Stimulated activated effector memory CD8-positive, alpha-beta T cell treated with anti-CD3 and anti-CD28 coated beads, Interleukin-12 subunit alpha, Interleukin-12 subunit beta, amount 100 ng/mL, for 72 hours (primary cell): ENCODE results near the gene REXO5.
A peak's percentile ranks its signal among the peaks of the same experiment; 100 is the strongest.

Experiments used
- ATAC-seq: fragments of 150-1000 bp; cut with Tn5 transposase; 2 replicates; pipeline ENCODE4 v1.10.0; 2021
- DNase-seq, 2 donors: peaks; one replicate each; pipeline ENCODE4 v3.0.0; 2021 to 2022; ENCODE audit warnings: low spot score in 2 of 2
- H3K27ac Mint-ChIP-seq: one replicate; pipeline ENCODE4 v1.8.0; 2022; ENCODE audit warnings: mild to moderate bottlenecking, mixed read lengths
- H3K36me3 Mint-ChIP-seq: one replicate; pipeline ENCODE4 v1.8.0; 2022; ENCODE audit warnings: mild to moderate bottlenecking, mixed read lengths
- H3K4me1 Mint-ChIP-seq: one replicate; pipeline ENCODE4 v1.8.0; 2022; ENCODE audit warnings: mixed read lengths
- H3K4me3 Mint-ChIP-seq: one replicate; pipeline ENCODE4 v1.8.0; 2022; ENCODE audit warnings: mild to moderate bottlenecking, mixed read lengths
- H3K9me3 Mint-ChIP-seq: one replicate; pipeline ENCODE4 v1.8.0; 2022; ENCODE audit warnings: mixed read lengths

REXO5 gene

GRCh38 chr16:20871258-20871657 lies 64.9 kb downstream of the REXO5 start:
- Mint-ChIP-seq H3K4me3 (no peak overlapping the region), H3K4me1 (peaks cover 73% of the 10 kb centered on the region), H3K27ac (no peak overlapping the region), H3K36me3 (peaks cover 29% of the 10 kb centered on the region), H3K9me3 (no peaks in the 10 kb centered on the region)
- no peak for DNase-seq
- ATAC-seq: no peak

- ATAC-seq (no peak), DNase-seq (no peak)
- H3K4me3 Mint-ChIP-seq: no peak overlapping the region
- peak overlapping the region; percentile 32 for H3K27ac Mint-ChIP-seq
- no peaks in the 10 kb centered on the region for H3K9me3 Mint-ChIP-seq
- peaks cover 71% of the 10 kb centered on the region for H3K4me1 Mint-ChIP-seq
- H3K36me3 Mint-ChIP-seq: peaks cover 32% of the 10 kb centered on the region
Measured at GRCh38 chr16:20871941-20872815, 65.9 kb downstream of the REXO5 start.

GRCh38 chr16:20873331-20873730 lies 67.0 kb downstream of the REXO5 start:
- H3K4me1 Mint-ChIP-seq: peaks cover 66% of the 10 kb centered on the region
- H3K4me3 Mint-ChIP-seq: peak overlapping the region; percentile 62
- no peaks in the 10 kb centered on the region for H3K9me3 Mint-ChIP-seq
- ATAC-seq: no peak
- H3K27ac Mint-ChIP-seq: peak overlapping the region; percentile 86
- peaks cover 38% of the 10 kb centered on the region for H3K36me3 Mint-ChIP-seq
- DNase-seq: no peak

- ATAC-seq: no peak
- Mint-ChIP-seq H3K9me3 (no peaks in the 10 kb centered on the region), H3K4me1 (peaks cover 70% of the 10 kb centered on the region), H3K4me3 (peak overlapping the region; percentile 62), H3K36me3 (peaks cover 39% of the 10 kb centered on the region), H3K27ac (peak overlapping the region; percentile 86)
- no peak for DNase-seq
Measured at GRCh38 chr16:20874088-20874581, 67.8 kb downstream of the REXO5 start.

GRCh38 chr16:20875355-20875650 lies 69.0 kb downstream of the REXO5 start:
- ATAC-seq: no peak
- Mint-ChIP-seq H3K36me3 (peaks cover 39% of the 10 kb centered on the region), H3K4me1 (peaks cover 79% of the 10 kb centered on the region), H3K9me3 (no peaks in the 10 kb centered on the region), H3K4me3 (peak overlapping the region; percentile 62), H3K27ac (peak overlapping the region; percentile 61)
- no peak for DNase-seq

- H3K36me3 Mint-ChIP-seq: peaks cover 36% of the 10 kb centered on the region
- peaks cover 62% of the 10 kb centered on the region for H3K4me1 Mint-ChIP-seq
- H3K4me3 Mint-ChIP-seq: peak overlapping the region; percentile 60
- peak; percentile 58 for ATAC-seq
- DNase-seq: no peak
- no peaks in the 10 kb centered on the region for H3K9me3 Mint-ChIP-seq
- peak overlapping the region; percentile 84 for H3K27ac Mint-ChIP-seq
Measured at GRCh38 chr16:20878682-20879147, 72.4 kb downstream of the REXO5 start.

- no peak for DNase-seq
- peak overlapping the region; percentile 84 for H3K27ac Mint-ChIP-seq
- H3K4me1 Mint-ChIP-seq: peaks cover 61% of the 10 kb centered on the region
- peak; percentile 86 for ATAC-seq
- no peaks in the 10 kb centered on the region for H3K9me3 Mint-ChIP-seq
- peak overlapping the region; percentile 60 for H3K4me3 Mint-ChIP-seq
- peaks cover 40% of the 10 kb centered on the region for H3K36me3 Mint-ChIP-seq
Measured at GRCh38 chr16:20879175-20880040, 73.1 kb downstream of the REXO5 start.

GRCh38 chr16:20880867-20881502 lies 74.7 kb downstream of the REXO5 start:
- H3K4me1 Mint-ChIP-seq: peaks cover 49% of the 10 kb centered on the region
- ATAC-seq (no peak), DNase-seq (no peak)
- H3K27ac Mint-ChIP-seq: no peak overlapping the region
- H3K4me3 Mint-ChIP-seq: no peak overlapping the region
- no peaks in the 10 kb centered on the region for H3K9me3 Mint-ChIP-seq
- H3K36me3 Mint-ChIP-seq: peaks cover 43% of the 10 kb centered on the region

- Mint-ChIP-seq H3K27ac (no peak overlapping the region), H3K36me3 (peaks cover 40% of the 10 kb centered on the region), H3K4me1 (peaks cover 47% of the 10 kb centered on the region), H3K4me3 (no peak overlapping the region), H3K9me3 (no peaks in the 10 kb centered on the region)
- DNase-seq (no peak), ATAC-seq (no peak)
Measured at GRCh38 chr16:20881503-20881878, 75.2 kb downstream of the REXO5 start.

- no peak overlapping the region for H3K4me3 Mint-ChIP-seq
Measured at GRCh38 chr16:20883554-20884239, 77.4 kb downstream of the REXO5 start.

GRCh38 chr16:20884240-20884556 lies 77.9 kb downstream of the REXO5 start:
- Mint-ChIP-seq H3K27ac (no peak overlapping the region), H3K9me3 (no peaks in the 10 kb centered on the region), H3K36me3 (peaks cover 43% of the 10 kb centered on the region), H3K4me1 (peaks cover 34% of the 10 kb centered on the region), H3K4me3 (no peak overlapping the region)
- ATAC-seq (peak; percentile 82), DNase-seq (no peak)

More at GRCh38 chr16:20883554-20884239, 77.4 kb downstream of the REXO5 start:
- H3K4me1 Mint-ChIP-seq: peaks cover 39% of the 10 kb centered on the region
- H3K9me3 Mint-ChIP-seq: no peaks in the 10 kb centered on the region
- no peak overlapping the region for H3K27ac Mint-ChIP-seq
- H3K36me3 Mint-ChIP-seq: peaks cover 38% of the 10 kb centered on the region
- no peak for DNase-seq
- ATAC-seq: no peak

- Mint-ChIP-seq H3K36me3 (peaks cover 62% of the 10 kb centered on the region), H3K4me1 (peaks cover 25% of the 10 kb centered on the region), H3K4me3 (no peak overlapping the region), H3K27ac (peak overlapping the region; percentile 18), H3K9me3 (no peaks in the 10 kb centered on the region)
- DNase-seq (no peak), ATAC-seq (no peak)
Measured at GRCh38 chr16:20886320-20886719, 80.0 kb downstream of the REXO5 start.

- H3K27ac Mint-ChIP-seq: peak overlapping the region; percentile 18
- DNase-seq (no peak), ATAC-seq (peak; percentile 62)
- H3K4me3 Mint-ChIP-seq: no peak overlapping the region
- H3K9me3 Mint-ChIP-seq: no peaks in the 10 kb centered on the region
- H3K36me3 Mint-ChIP-seq: peaks cover 70% of the 10 kb centered on the region
- H3K4me1 Mint-ChIP-seq: peaks cover 34% of the 10 kb centered on the region
Measured at GRCh38 chr16:20887207-20887606, 80.9 kb downstream of the REXO5 start.

- DNase-seq (no peak), ATAC-seq (no peak)
- Mint-ChIP-seq H3K4me1 (peaks cover 26% of the 10 kb centered on the region), H3K9me3 (no peaks in the 10 kb centered on the region), H3K4me3 (no peak overlapping the region), H3K36me3 (peaks cover 79% of the 10 kb centered on the region), H3K27ac (no peak overlapping the region)
Measured at GRCh38 chr16:20889625-20890275, 83.4 kb downstream of the REXO5 start.
